ENCODE data around the gene TP53TG5. TPM values are rescaled to one million over a fixed set of nuclear protein-coding genes. Genes with fewer than 3 reads are reported as not detected.

The TP53TG5 gene
- total RNA-seq, 1 experiment from 2014 or later: not detected

DNA sequence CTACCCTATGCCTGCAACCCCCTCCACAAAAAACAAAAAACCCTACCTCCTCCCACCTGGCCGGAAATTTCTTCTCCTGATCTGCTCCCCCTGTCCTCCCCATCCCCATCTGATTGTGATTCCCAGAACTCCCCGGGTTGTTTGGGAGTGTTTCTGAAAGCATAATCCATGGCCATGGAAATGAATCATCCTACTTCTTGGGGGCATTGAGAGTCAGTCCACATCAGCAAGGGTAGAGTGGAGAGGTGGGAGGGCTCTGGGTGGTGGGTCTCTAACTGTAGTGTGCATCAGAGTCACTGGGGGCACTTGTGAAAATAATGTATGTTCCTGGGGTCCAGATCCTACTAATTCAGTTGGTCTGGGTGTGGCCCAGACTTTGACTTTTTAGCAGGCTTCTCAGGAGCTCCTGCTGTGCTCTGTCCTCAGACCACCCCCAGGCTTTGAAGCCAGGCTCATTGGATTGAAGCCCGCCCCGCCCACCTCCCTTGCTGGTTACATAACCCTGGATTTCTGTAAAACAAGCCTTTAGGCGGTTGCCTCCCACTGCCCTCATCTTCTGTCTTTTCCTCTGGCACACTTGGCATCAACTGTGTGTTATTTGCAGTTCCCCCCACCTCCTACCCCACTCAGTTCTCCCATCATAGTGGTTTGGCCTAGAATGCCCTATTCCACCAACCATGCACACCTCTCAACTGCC lies 48.3 kb upstream of the TP53TG5 start:
- BruUV-seq (replicated peaks): no TSS peak
- Histone ChIP-seq H3K27me3 (ENCODE audit: control insufficient read depth, insufficient read depth, low read length) (no peaks in the 10 kb centered on the region), H3K4me1 (ENCODE audit: control insufficient read depth, insufficient read depth, low read length) (no peaks in the 10 kb centered on the region), H3K4me3 (ENCODE audit: low read depth in 2 of 2, low read length in 2 of 2) (no peak overlapping the region), H3K9me3 (ENCODE audit: control insufficient read depth, insufficient read depth, low read depth, low read length) (no peaks in the 10 kb centered on the region), H3K36me3 (ENCODE audit: control insufficient read depth, insufficient read depth, low read length) (peaks cover 10% of the 10 kb centered on the region; the same call in 1 of the 2 replicates), H3K27ac (ENCODE audit: low read length) (no peak overlapping the region)
- DNase-seq (ENCODE audit: low read depth, low spot score): no peak
- in situ Hi-C loops (cut with HindIII; ENCODE audit: low pct_unique_long_range_greater_than_20kb, low sequenced_read_pairs): no loop called here
- intact Hi-C loops (cut with micrococcal nuclease; ENCODE audit: unreplicated experiment): no loop called here
- CTCF ChIA-PET: no interaction called here
- TF ChIP-seq SIN3A (IDR thresholded peaks at IDR 0.05; ENCODE audit: borderline replicate concordance, insufficient read depth, low read depth, low read length) (no peak), POLR2AphosphoS5 (IDR thresholded peaks at IDR 0.05; ENCODE audit: low read depth, low read length) (no peak), CTCF (IDR thresholded peaks at IDR 0.05) (no peak), TCF7L2 (IDR thresholded peaks at IDR 0.05; ENCODE audit: low read depth, low read length) (no peak)
- TF ChIP-seq, protein P1, sequence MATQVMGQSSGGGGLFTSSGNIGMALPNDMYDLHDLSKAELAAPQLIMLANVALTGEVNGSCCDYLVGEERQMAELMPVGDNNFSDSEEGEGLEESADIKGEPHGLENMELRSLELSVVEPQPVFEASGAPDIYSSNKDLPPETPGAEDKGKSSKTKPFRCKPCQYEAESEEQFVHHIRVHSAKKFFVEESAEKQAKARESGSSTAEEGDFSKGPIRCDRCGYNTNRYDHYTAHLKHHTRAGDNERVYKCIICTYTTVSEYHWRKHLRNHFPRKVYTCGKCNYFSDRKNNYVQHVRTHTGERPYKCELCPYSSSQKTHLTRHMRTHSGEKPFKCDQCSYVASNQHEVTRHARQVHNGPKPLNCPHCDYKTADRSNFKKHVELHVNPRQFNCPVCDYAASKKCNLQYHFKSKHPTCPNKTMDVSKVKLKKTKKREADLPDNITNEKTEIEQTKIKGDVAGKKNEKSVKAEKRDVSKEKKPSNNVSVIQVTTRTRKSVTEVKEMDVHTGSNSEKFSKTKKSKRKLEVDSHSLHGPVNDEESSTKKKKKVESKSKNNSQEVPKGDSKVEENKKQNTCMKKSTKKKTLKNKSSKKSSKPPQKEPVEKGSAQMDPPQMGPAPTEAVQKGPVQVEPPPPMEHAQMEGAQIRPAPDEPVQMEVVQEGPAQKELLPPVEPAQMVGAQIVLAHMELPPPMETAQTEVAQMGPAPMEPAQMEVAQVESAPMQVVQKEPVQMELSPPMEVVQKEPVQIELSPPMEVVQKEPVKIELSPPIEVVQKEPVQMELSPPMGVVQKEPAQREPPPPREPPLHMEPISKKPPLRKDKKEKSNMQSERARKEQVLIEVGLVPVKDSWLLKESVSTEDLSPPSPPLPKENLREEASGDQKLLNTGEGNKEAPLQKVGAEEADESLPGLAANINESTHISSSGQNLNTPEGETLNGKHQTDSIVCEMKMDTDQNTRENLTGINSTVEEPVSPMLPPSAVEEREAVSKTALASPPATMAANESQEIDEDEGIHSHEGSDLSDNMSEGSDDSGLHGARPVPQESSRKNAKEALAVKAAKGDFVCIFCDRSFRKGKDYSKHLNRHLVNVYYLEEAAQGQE (IDR thresholded peaks at IDR 0.05; ENCODE audit: insufficient read depth in 1 of 2, low read depth in 2 of 2, low read length in 1 of 2): no peak
- POLR2A ChIA-PET: no interaction called here
- no peak for ATAC-seq

- H3K27ac ChIP-seq (ENCODE audit: low read length): no peak overlapping the region
- H3K27me3 ChIP-seq (ENCODE audit: control insufficient read depth, insufficient read depth, low read length): no peaks in the 10 kb centered on the region
- ChIA-PET POLR2A (no interaction called here), CTCF (interaction anchor here (0.6 kb wide), 1 partner anchor 11 kb away, joined by 4 read pairs; no protein-coding TSS in a partner anchor)
- peaks cover 13% of the 10 kb centered on the region for H3K36me3 ChIP-seq (ENCODE audit: control insufficient read depth, insufficient read depth, low read length)
- H3K9me3 ChIP-seq (ENCODE audit: control insufficient read depth, insufficient read depth, low read depth, low read length): no peaks in the 10 kb centered on the region
- ATAC-seq: no peak
- intact Hi-C loops (cut with micrococcal nuclease; ENCODE audit: unreplicated experiment): no loop called here
- no peak for DNase-seq (ENCODE audit: low read depth, low spot score)
- in situ Hi-C loops (cut with HindIII; ENCODE audit: low pct_unique_long_range_greater_than_20kb, low sequenced_read_pairs): no loop called here
- no TSS peak for BruUV-seq (replicated peaks)
- TF ChIP-seq SIN3A (IDR thresholded peaks at IDR 0.05; ENCODE audit: borderline replicate concordance, insufficient read depth, low read depth, low read length): no peak
- TF ChIP-seq CTCF (IDR thresholded peaks at IDR 0.05): no peak
- TF ChIP-seq POLR2AphosphoS5 (IDR thresholded peaks at IDR 0.05; ENCODE audit: low read depth, low read length): no peak
- TF ChIP-seq, protein P1 (IDR thresholded peaks at IDR 0.05; ENCODE audit: insufficient read depth in 1 of 2, low read depth in 2 of 2, low read length in 1 of 2): no peak
- no peak for TF ChIP-seq TCF7L2 (IDR thresholded peaks at IDR 0.05; ENCODE audit: low read depth, low read length)
- H3K4me3 ChIP-seq (ENCODE audit: low read depth in 2 of 2, low read length in 2 of 2): no peak overlapping the region
- H3K4me1 ChIP-seq (ENCODE audit: control insufficient read depth, insufficient read depth, low read length): no peaks in the 10 kb centered on the region
These were observed 47.4 kb upstream of the TP53TG5 start for GRCh38 chr20:45425561-45425960.

Data from Panc1 (cell line).